K562 (cell line): ENCODE measurements around the gene HSPA1L. TPM values are rescaled to one million over a fixed set of nuclear protein-coding genes. Genes with fewer than 3 reads are reported as not detected.

Experiments
- ATAC-seq: fragments of 200-7000 bp; cut with Tn5 transposase; 3 replicates; pipeline ENCODE4 v1.9.1; 2020; ENCODE audit warnings: moderate library complexity
- BruUV-seq: library from RNA; stranded (reverse); fragments of 400-500 nt; replicated peaks from 2 replicates; lab custom pipeline; 2021; lab: Mats Ljungman, UMichigan
- CTCF ChIA-PET: fragments of 300-600 bp; formaldehyde crosslinking; extraction: SDS; loops from one replicate; lab custom pipeline; 2021; ENCODE audit warnings: low intra/inter-chr PET ratio; lab: Yijun Ruan, JAX
- POLR2A ChIA-PET: fragments of 300-600, 350-650 bp; sonication (Branson Sonifier 250); formaldehyde crosslinking; extraction: SDS; loops from one replicate; lab custom pipeline; 2021; ENCODE audit warnings: antibody characterized with exemption, inconsistent platforms; lab: Yijun Ruan, JAX
- DNase-seq, 4 experiments: peaks; one replicate each; pipeline versions ENCODE4 v3.0.0 to v3.0.0-alpha.2; 2011 to 2018; ENCODE audit warnings: low spot score in 3 of 4, mixed read lengths in 3 of 4; ENCODE audit errors: extremely low read depth in 1 of 4
- FAIRE-seq: peaks from 2 replicates; lab custom pipeline; 2011; peaks lifted over from hg19 to GRCh38; lab: Jason Lieb, UNC
- H2AFZ ChIP-seq: 2 replicates; pipeline ENCODE4 v1.6.0; 2011; ENCODE audit warnings: low read depth, low read length, control low read depth, inconsistent platforms
- H3K27ac ChIP-seq: fragments of 200-600 bp; 3 replicates; pipeline ENCODE4 v1.8.0; 2011; ENCODE audit warnings: low read depth, mild to moderate bottlenecking, control low read depth, inconsistent platforms, low read length, moderate library complexity, mixed read lengths; ENCODE audit errors: extremely low read depth
- H3K27me3 ChIP-seq, 2 experiments: fragments of 300-600 bp in 1 of 2; 2 replicates in 1 of 2; 3 replicates in 1 of 2; pipeline versions ENCODE4 v1.6.0 to v1.8.0; 2011; ENCODE audit warnings: inconsistent platforms in 2 of 2, low read length in 2 of 2, mild to moderate bottlenecking in 1 of 2, mixed read lengths in 1 of 2, moderate library complexity in 1 of 2; ENCODE audit not compliant: control insufficient read depth in 2 of 2, insufficient read depth in 2 of 2
- H3K36me3 ChIP-seq: fragments of 300-600 bp; 3 replicates; pipeline ENCODE4 v1.8.0; 2011; ENCODE audit warnings: mild to moderate bottlenecking, low read length, inconsistent platforms; ENCODE audit not compliant: control insufficient read depth, insufficient read depth
- H3K4me1 ChIP-seq, 2 experiments: fragments of 200-600 bp in 1 of 2; replicated peaks in 1 of 2; 2 replicates in 1 of 2; 3 replicates in 1 of 2; pipeline versions ENCODE4 v1.5.1 to v1.8.0; 2011; ENCODE audit warnings: inconsistent platforms in 2 of 2, low read length in 2 of 2, mild to moderate bottlenecking in 1 of 2, mixed read lengths in 1 of 2, moderate library complexity in 1 of 2; ENCODE audit not compliant: control insufficient read depth in 2 of 2, insufficient read depth in 2 of 2
- H3K4me2 ChIP-seq: 2 replicates; pipeline ENCODE4 v1.6.1; 2011; ENCODE audit warnings: low read length, control low read depth, inconsistent platforms, mixed read lengths; ENCODE audit not compliant: insufficient read depth
- H3K4me3 ChIP-seq: fragments of 200-600 bp; sonication (generic), shearing (Covaris generic); 2 replicates; pipeline ENCODE4 v1.5.1; 2016; ENCODE audit warnings: control low read depth, inconsistent platforms
- H3K79me2 ChIP-seq: fragments of 200-600 bp; 3 replicates; pipeline ENCODE4 v1.8.0; 2011; ENCODE audit warnings: low read length, inconsistent platforms; ENCODE audit not compliant: control insufficient read depth, insufficient read depth
- H3K9ac ChIP-seq, 2 experiments: 2 replicates each; pipeline versions ENCODE4 v1.6.0 to v1.6.1; 2011; ENCODE audit warnings: low read depth in 2 of 2, low read length in 2 of 2, control low read depth in 1 of 2, inconsistent platforms in 1 of 2, mild to moderate bottlenecking in 1 of 2, mixed read lengths in 1 of 2; ENCODE audit not compliant: insufficient read depth in 1 of 2
- H3K9me1 ChIP-seq: one replicate; pipeline ENCODE4 v1.6.0; 2011; ENCODE audit warnings: inconsistent platforms, mild to moderate bottlenecking, low read length, moderate library complexity; ENCODE audit not compliant: control insufficient read depth, insufficient read depth
- H3K9me3 ChIP-seq: replicated peaks from 2 replicates; pipeline ENCODE4 v1.5.1; 2011; ENCODE audit warnings: low read depth, low read length, inconsistent platforms; ENCODE audit not compliant: control insufficient read depth, insufficient read depth
- H4K20me1 ChIP-seq: replicated peaks from 2 replicates; pipeline ENCODE4 v1.6.1; 2011; ENCODE audit warnings: low read length, inconsistent platforms, mixed read lengths; ENCODE audit not compliant: control insufficient read depth, insufficient read depth
- ESRRA ChIP-seq: fragments of 450-650 bp; IDR thresholded peaks from 2 replicates; pipeline ENCODE4 v1.6.1; 2014; ENCODE audit warnings: low read depth, mild to moderate bottlenecking, moderate library complexity, borderline replicate concordance
- KLF13 ChIP-seq: fragments of 450-650 bp; IDR thresholded peaks from 2 replicates; pipeline ENCODE4 v1.6.1; 2016; ENCODE audit warnings: missing genetic modification characterization, low read depth, mild to moderate bottlenecking, missing compliant biosample characterization, moderate library complexity, borderline replicate concordance
- LEF1 ChIP-seq: fragments of 450-650 bp; IDR thresholded peaks from 2 replicates; pipeline ENCODE4 v1.6.1; 2016; ENCODE audit warnings: mild to moderate bottlenecking
- MXI1 ChIP-seq: IDR thresholded peaks from 2 replicates; pipeline ENCODE4 v1.6.1; 2011; ENCODE audit warnings: low read depth, mild to moderate bottlenecking, improper control_type of control experiment, low read length
- RERE ChIP-seq: sonication (generic); formaldehyde crosslinking; IDR thresholded peaks from 2 replicates; pipeline ENCODE4 v1.8.0; 2023; ENCODE audit warnings: missing genetic modification reagents, mild to moderate bottlenecking, borderline replicate concordance
- TAF15 ChIP-seq: fragments of 200-400 bp; formaldehyde crosslinking; IDR thresholded peaks from 2 replicates; pipeline ENCODE4 v1.6.1; 2017; ENCODE audit warnings: mild to moderate bottlenecking, low read depth, low read length, moderate library complexity
- ZBTB1 ChIP-seq: sonication (generic); formaldehyde crosslinking; IDR thresholded peaks from 2 replicates; pipeline ENCODE4 v1.8.1; 2023; ENCODE audit warnings: missing genetic modification reagents, low read depth, mild to moderate bottlenecking, borderline replicate concordance
- ZNF644 ChIP-seq: fragments of 200-800 bp; sonication (Bioruptor generic); IDR thresholded peaks from 2 replicates; pipeline ENCODE4 v1.6.1; 2016; ENCODE audit warnings: low read depth, missing genetic modification characterization, missing compliant biosample characterization
- WGBS: fragments of 100-300 bp; shearing (Covaris generic); methylation state at CpG from one replicate; pipeline ENCODE4 v1.1.6; 2016; ENCODE audit warnings: low coverage, mixed read lengths; ENCODE audit not compliant: insufficient coverage; ENCODE audit errors: missing lambda C conversion rate; 5-methylcytosine and 5-hydroxymethylcytosine counted together
- in situ Hi-C: fragments of 300-500 bp; cut with MboI; formaldehyde crosslinking; loops from 4 replicates; pipeline ENCODE4 v1.15.0; 2018; ENCODE audit warnings: inconsistent platforms, mixed read lengths
- intact Hi-C: fragments of 100-400 bp; cut with micrococcal nuclease; formaldehyde crosslinking; loops from 2 replicates; pipeline ENCODE4 v1.14.2; 2022
- polyA plus RNA-seq, 8 experiments: library from polyadenylated mRNA; depleted of rRNA in 4 of 8; stranded (reverse) in 5 of 8; unstranded in 3 of 8; fragments of >200 nt; fragmentation: Nextera tagmentation in 2 of 8; fragmentation: Illumina TruSeq in 1 of 8; extraction: Ambion mirVana in 2 of 8; extraction: Trizol in 1 of 8; gene quantifications; 2 replicates each; pipeline versions ENCODE4 v1.2.1 to v1.2.3, GENCODE V29; 2011 to 2014; ENCODE audit warnings: inconsistent platforms in 1 of 8, missing spikeins in 1 of 8
- total RNA-seq, 7 experiments: library from RNA; depleted of rRNA in 6 of 7; stranded (reverse); fragments of >200 nt in 6 of 7; fragmentation: Illumina TruSeq in 2 of 7; extraction: Trizol in 2 of 7; gene quantifications; 2 replicates each; pipeline versions ENCODE4 v1.2.1 to v1.2.3, GENCODE V29; 2011 to 2021; ENCODE audit warnings: low replicate concordance in 1 of 7
- TF ChIP-seq, protein P1 (sequence below): fragments of 450-650 bp; IDR thresholded peaks from 2 replicates; pipeline ENCODE4 v1.6.1; 2017; ENCODE audit warnings: mild to moderate bottlenecking, moderate library complexity
- TF ChIP-seq, protein P2 (sequence below): sonication (generic); formaldehyde crosslinking; IDR thresholded peaks from 2 replicates; pipeline ENCODE4 v1.8.0; 2022; ENCODE audit warnings: mild to moderate bottlenecking, missing genetic modification reagents
- TF ChIP-seq, protein P3 (sequence below): conservative IDR thresholded peaks from 2 replicates; pipeline ENCODE4 v1.6.1; 2011; ENCODE audit warnings: low read depth, mild to moderate bottlenecking, low read length; ENCODE audit not compliant: control insufficient read depth

The HSPA1L gene
- total and polyA plus RNA-seq, 9 of the 15 experiments (the other 6 are each of a cell fraction or from before 2014, with no cell fraction given): 0.14 to 2.1 (median 1.3) TPM

- Histone ChIP-seq H3K27ac (peak overlapping the region; percentile 87), H3K36me3 (peaks cover 42% of the 10 kb centered on the region; the same call in 2 of the 3 replicates), H3K9me3 (no peaks in the 10 kb centered on the region), H3K4me2 (peak overlapping the region; percentile 56), H3K9me1 (peaks cover 6% of the 10 kb centered on the region), H2AFZ (peak overlapping the region; percentile 36), H3K4me3 (peak overlapping the region; percentile 10; the same call in 1 of the 2 replicates), H3K9ac (peak overlapping the region; percentile 64 to 88), H3K79me2 (no peaks in the 10 kb centered on the region), H4K20me1 (no peaks in the 10 kb centered on the region), H3K4me1 (peaks cover 43 to 85% of the 10 kb centered on the region in 2 experiments), H3K27me3 (no peaks in the 10 kb centered on the region)
- ATAC-seq (peak; percentile 16), DNase-seq (no peak), FAIRE-seq (no peak)
- ChIA-PET POLR2A (interaction anchor here (0.5 to 8.8 kb wide), 11 partner anchors 14 to 183 kb away, joined by 4 to 47 read pairs (median 9); partner anchors contain the start of genes ABHD16A, GPANK1, HSPA1B and NELFE), CTCF (no interaction called here)
- BruUV-seq: no TSS peak
- in situ Hi-C loops (no loop called here), intact Hi-C loops (loop anchor here (2.0 to 10.0 kb wide), 2 partner anchors 18 to 232 kb away; partner anchors contain the start of genes ATP6V1G2, DDX39B, NFKBIL1 and VARS1)
- WGBS: 18% methylated on average over 14 of the region's 14 CpGs
- TF ChIP-seq, protein P1, sequence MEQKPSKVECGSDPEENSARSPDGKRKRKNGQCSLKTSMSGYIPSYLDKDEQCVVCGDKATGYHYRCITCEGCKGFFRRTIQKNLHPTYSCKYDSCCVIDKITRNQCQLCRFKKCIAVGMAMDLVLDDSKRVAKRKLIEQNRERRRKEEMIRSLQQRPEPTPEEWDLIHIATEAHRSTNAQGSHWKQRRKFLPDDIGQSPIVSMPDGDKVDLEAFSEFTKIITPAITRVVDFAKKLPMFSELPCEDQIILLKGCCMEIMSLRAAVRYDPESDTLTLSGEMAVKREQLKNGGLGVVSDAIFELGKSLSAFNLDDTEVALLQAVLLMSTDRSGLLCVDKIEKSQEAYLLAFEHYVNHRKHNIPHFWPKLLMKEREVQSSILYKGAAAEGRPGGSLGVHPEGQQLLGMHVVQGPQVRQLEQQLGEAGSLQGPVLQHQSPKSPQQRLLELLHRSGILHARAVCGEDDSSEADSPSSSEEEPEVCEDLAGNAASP: no peak
- TF ChIP-seq ZNF644 (tag) (no peak), LEF1 (no peak), TAF15 (0 out of 2 replicates have a peak, but pooled peaks have one; percentile 10), ZBTB1 (CRISPR knock-in tag) (peak; percentile 69; the same call in 1 of the 2 replicates), MXI1 (peak; percentile 43; the same call in 1 of the 2 replicates), KLF13 (tag) (no peak), RERE (CRISPR knock-in tag) (no peak), ESRRA (no peak)
- TF ChIP-seq, protein P2, sequence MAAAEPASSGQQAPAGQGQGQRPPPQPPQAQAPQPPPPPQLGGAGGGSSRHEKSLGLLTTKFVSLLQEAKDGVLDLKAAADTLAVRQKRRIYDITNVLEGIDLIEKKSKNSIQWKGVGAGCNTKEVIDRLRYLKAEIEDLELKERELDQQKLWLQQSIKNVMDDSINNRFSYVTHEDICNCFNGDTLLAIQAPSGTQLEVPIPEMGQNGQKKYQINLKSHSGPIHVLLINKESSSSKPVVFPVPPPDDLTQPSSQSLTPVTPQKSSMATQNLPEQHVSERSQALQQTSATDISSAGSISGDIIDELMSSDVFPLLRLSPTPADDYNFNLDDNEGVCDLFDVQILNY (CRISPR knock-in tag): 0 out of 2 replicates have a peak, but pooled peaks have one; percentile 9
- TF ChIP-seq, protein P3, sequence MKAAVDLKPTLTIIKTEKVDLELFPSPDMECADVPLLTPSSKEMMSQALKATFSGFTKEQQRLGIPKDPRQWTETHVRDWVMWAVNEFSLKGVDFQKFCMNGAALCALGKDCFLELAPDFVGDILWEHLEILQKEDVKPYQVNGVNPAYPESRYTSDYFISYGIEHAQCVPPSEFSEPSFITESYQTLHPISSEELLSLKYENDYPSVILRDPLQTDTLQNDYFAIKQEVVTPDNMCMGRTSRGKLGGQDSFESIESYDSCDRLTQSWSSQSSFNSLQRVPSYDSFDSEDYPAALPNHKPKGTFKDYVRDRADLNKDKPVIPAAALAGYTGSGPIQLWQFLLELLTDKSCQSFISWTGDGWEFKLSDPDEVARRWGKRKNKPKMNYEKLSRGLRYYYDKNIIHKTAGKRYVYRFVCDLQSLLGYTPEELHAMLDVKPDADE: 0 out of 2 replicates have a peak, but pooled peaks have one; percentile 15
Measured at GRCh38 chr6:31776485-31776988, 38.5 kb downstream of the HSPA1L start.
